NCI-H1930 (cell line): ENCODE results near the gene KHDC1L.
"Not testable (repeated sequence)": the region's sequence is repeated elsewhere in the genome, so short reads cannot be mapped to it uniquely, and the experiment has no call there.

Experiments
- DNase-seq, 2 experiments: peaks; one replicate each; lab custom pipeline; 2025; lab: John Stamatoyannopoulos, UW

Gene KHDC1L

GRCh38 chr6:73225396-73225795, at the start of gene KHDC1L:
KHDC1L (minus strand) TSS chr6:73225496; CDS start chr6:73225408, 88 bp downstream.
- no peak for DNase-seq

- not testable (repeated sequence) for DNase-seq
Measured at GRCh38 chr6:73269296-73269695, 44.0 kb upstream of the KHDC1L start.

GRCh38 chr6:73268896-73269295, 43.6 kb upstream of the KHDC1L start:
- DNase-seq = not testable (repeated sequence)

GRCh38 chr6:73264446-73264845, 39.1 kb upstream of the KHDC1L start:
- no peak for DNase-seq

- DNase-seq = no peak
Measured at GRCh38 chr6:73263570-73263909, 38.2 kb upstream of the KHDC1L start.

GRCh38 chr6:73262671-73263569, 37.6 kb upstream of the KHDC1L start, which contains the start of gene KHDC1:
KHDC1 (minus strand) TSS chr6:73263196; CDS start chr6:73242517, 20,679 bp downstream.
- DNase-seq = peak; percentile 62 to 64

GRCh38 chr6:73258721-73259120, 33.4 kb upstream of the KHDC1L start:
- DNase-seq = no peak

- not testable (repeated sequence) for DNase-seq
Measured at GRCh38 chr6:73254323-73254722, 29.0 kb upstream of the KHDC1L start.

GRCh38 chr6:73252703-73253102, 27.4 kb upstream of the KHDC1L start:
- no peak for DNase-seq

GRCh38 chr6:73250016-73250415, 24.7 kb upstream of the KHDC1L start:
- DNase-seq = no peak

GRCh38 chr6:73248192-73248903, 23.1 kb upstream of the KHDC1L start:
- DNase-seq = no peak

GRCh38 chr6:73242001-73242400, 16.7 kb upstream of the KHDC1L start:
- DNase-seq = no peak

- no peak for DNase-seq
Measured at GRCh38 chr6:73240730-73241129, 15.4 kb upstream of the KHDC1L start.

- DNase-seq = no peak
Measured at GRCh38 chr6:73236144-73236750, 11.0 kb upstream of the KHDC1L start.

GRCh38 chr6:73234733-73235132, 9.4 kb upstream of the KHDC1L start:
- DNase-seq = no peak

GRCh38 chr6:73233971-73234370, 8.7 kb upstream of the KHDC1L start:
- DNase-seq = not testable (repeated sequence)

- no peak for DNase-seq
Measured at GRCh38 chr6:73233048-73233447, 7.8 kb upstream of the KHDC1L start.

- no peak for DNase-seq
Measured at GRCh38 chr6:73231986-73232391, 6.7 kb upstream of the KHDC1L start.

- DNase-seq = no peak
Measured at GRCh38 chr6:73227606-73228255, 2.4 kb upstream of the KHDC1L start.

GRCh38 chr6:73216859-73217258, 8.4 kb downstream of the KHDC1L start:
- DNase-seq = no peak

- no peak for DNase-seq
Measured at GRCh38 chr6:73209117-73209516, 16.2 kb downstream of the KHDC1L start.

GRCh38 chr6:73207221-73207837, 18.0 kb downstream of the KHDC1L start:
- no peak for DNase-seq
